ENCODE data around the gene BCAS1. TPM values are rescaled to one million over a fixed set of nuclear protein-coding genes. Genes with fewer than 3 reads are reported as not detected.

The BCAS1 gene
- total RNA-seq, 6 experiments from 2014 or later = 0.07 to 0.43 (median 0.15) TPM; not detected in 2

GRCh38 chr20:54088430-54088829 lies 18.0 kb upstream of the BCAS1 start:
- no peaks in the 10 kb centered on the region for H3K27me3 ChIP-seq
- H3K9me3 ChIP-seq = no peaks in the 10 kb centered on the region
- DNase-seq (no peak), ATAC-seq (no peak)
- H3K36me3 ChIP-seq = no peaks in the 10 kb centered on the region
- no peak overlapping the region for H3K4me3 ChIP-seq
- no peak for TF ChIP-seq CTCF (IDR thresholded peaks at IDR 0.05)
- no peak for TF ChIP-seq POLR2A (IDR thresholded peaks at IDR 0.05)
- WGBS (ENCODE audit: insufficient coverage, low coverage, low lambda C conversion rate, missing lambda C conversion rate) = 38% methylated on average over 1 of the region's 1 CpG
- no peaks in the 10 kb centered on the region for H3K4me1 ChIP-seq
- intact Hi-C loops (cut with DNase I) = no loop called here
- no peak overlapping the region for H3K27ac ChIP-seq

DNA sequence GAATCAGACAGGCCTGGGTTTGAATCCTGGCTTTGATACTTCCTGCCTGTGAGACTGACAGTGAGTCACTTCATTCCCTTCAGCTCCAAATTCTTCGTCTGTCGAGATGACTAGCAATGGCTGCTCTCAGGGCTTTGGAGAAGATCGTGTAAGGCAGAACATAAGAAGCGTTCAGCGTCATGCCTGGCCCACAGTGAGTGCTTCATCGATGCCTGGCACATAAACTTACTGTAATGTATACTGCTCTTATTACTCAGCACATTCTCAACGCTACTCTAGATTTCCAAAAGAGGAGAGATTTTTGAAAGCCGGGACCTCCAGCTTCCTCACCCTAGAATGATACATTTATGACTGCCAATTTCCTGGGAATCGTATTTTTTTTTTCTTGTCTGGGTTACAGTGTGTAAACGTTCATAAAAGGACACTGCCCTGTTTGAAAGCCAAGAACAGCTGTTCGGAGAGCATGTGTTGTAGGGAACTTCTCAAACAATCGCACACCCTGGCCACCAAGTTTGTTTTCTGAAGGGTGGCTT lies 16.2 kb upstream of the BCAS1 start:
- Histone ChIP-seq H3K36me3 (no peaks in the 10 kb centered on the region), H3K4me3 (no peak overlapping the region), H3K4me1 (no peaks in the 10 kb centered on the region), H3K27ac (no peak overlapping the region), H3K9me3 (no peaks in the 10 kb centered on the region), H3K27me3 (no peaks in the 10 kb centered on the region)
- DNase-seq (no peak), ATAC-seq (no peak)
- WGBS (ENCODE audit: insufficient coverage, low coverage, low lambda C conversion rate, missing lambda C conversion rate) = 73% methylated on average over 12 of the region's 12 CpGs
- intact Hi-C loops (cut with DNase I) = no loop called here
- TF ChIP-seq CTCF (IDR thresholded peaks at IDR 0.05) (no peak), POLR2A (IDR thresholded peaks at IDR 0.05) (no peak)

DNA sequence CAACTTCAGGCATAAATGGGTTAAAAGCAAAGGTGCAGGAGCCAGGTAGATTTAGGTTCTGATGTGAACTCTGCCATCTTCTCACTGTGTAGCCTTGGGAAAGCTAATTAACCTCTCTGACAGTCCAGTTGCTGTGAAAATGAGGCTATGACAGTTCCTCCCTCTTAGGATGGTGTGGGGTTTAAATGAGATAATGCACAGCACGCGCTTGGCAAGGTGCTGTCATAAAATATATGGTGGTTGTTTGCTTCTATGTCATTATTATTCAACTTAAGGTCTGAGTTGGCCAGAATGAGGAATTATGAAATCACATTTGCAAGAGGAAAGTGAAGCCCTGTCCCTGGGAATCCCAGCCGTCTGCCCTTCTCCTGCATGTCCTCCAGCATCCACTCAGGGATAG lies 15.5 kb upstream of the BCAS1 start:
- Histone ChIP-seq H3K27me3 (no peaks in the 10 kb centered on the region), H3K4me1 (no peaks in the 10 kb centered on the region), H3K4me3 (no peak overlapping the region), H3K27ac (no peak overlapping the region), H3K9me3 (no peaks in the 10 kb centered on the region), H3K36me3 (no peaks in the 10 kb centered on the region)
- WGBS (ENCODE audit: insufficient coverage, low coverage, low lambda C conversion rate, missing lambda C conversion rate) = 88% methylated on average over 2 of the region's 3 CpGs
- no peak for DNase-seq
- no peak for ATAC-seq
- intact Hi-C loops (cut with DNase I) = no loop called here
- no peak for TF ChIP-seq CTCF (IDR thresholded peaks at IDR 0.05)
- TF ChIP-seq POLR2A (IDR thresholded peaks at IDR 0.05) = no peak

- TF ChIP-seq POLR2A (IDR thresholded peaks at IDR 0.05) = no peak
- TF ChIP-seq CTCF (IDR thresholded peaks at IDR 0.05) = no peak
- ATAC-seq = no peak
- H3K36me3 ChIP-seq = no peaks in the 10 kb centered on the region
- H3K27ac ChIP-seq = no peak overlapping the region
- no peaks in the 10 kb centered on the region for H3K9me3 ChIP-seq
- no peak for DNase-seq
- intact Hi-C loops (cut with DNase I) = no loop called here
- no peak overlapping the region for H3K4me3 ChIP-seq
- no peaks in the 10 kb centered on the region for H3K4me1 ChIP-seq
- no peaks in the 10 kb centered on the region for H3K27me3 ChIP-seq
- 57% methylated on average over 1 of the region's 1 CpG for WGBS (ENCODE audit: insufficient coverage, low coverage, low lambda C conversion rate, missing lambda C conversion rate)
Measured at GRCh38 chr20:54085425-54085824, 15.0 kb upstream of the BCAS1 start.

Measured in right lobe of liver (tissue), 6 donors.